GM23248 (cell line): ENCODE results near the gene CCDC85B. TPM values are rescaled to one million over a fixed set of nuclear protein-coding genes. Genes with fewer than 3 reads are reported as not detected.
A peak's percentile ranks its signal among the peaks of the same experiment; 100 is the strongest.

Experiments
- DNase-seq: peaks from one replicate; pipeline ENCODE4 v3.0.0-alpha.2; 2015
- H2AFZ ChIP-seq: fragments of 200-600 bp; sonication (generic); 2 replicates; pipeline ENCODE4 v1.6.1; 2016; ENCODE audit warnings: antibody characterized with exemption
- H3F3A ChIP-seq: fragments of 200-600 bp; sonication (generic); 2 replicates; pipeline ENCODE4 v1.6.1; 2016; ENCODE audit warnings: mild to moderate bottlenecking, antibody characterized with exemption, mixed run types; ENCODE audit not compliant: insufficient read depth
- H3K27ac ChIP-seq: fragments of 200-600 bp; sonication (generic); 2 replicates; pipeline ENCODE4 v1.5.1; 2016; ENCODE audit warnings: mild to moderate bottlenecking
- H3K27me3 ChIP-seq: fragments of 200-600 bp; sonication (generic); replicated peaks from 2 replicates; pipeline ENCODE4 v1.6.1; 2016; ENCODE audit warnings: mild to moderate bottlenecking; ENCODE audit not compliant: insufficient read depth
- H3K36me3 ChIP-seq: fragments of 200-600 bp; sonication (generic); 2 replicates; pipeline ENCODE4 v1.6.1; 2016; ENCODE audit warnings: low read depth, mild to moderate bottlenecking
- H3K4me1 ChIP-seq: fragments of 200-600 bp; sonication (generic); 2 replicates; pipeline ENCODE4 v1.6.1; 2016; ENCODE audit warnings: mild to moderate bottlenecking; ENCODE audit not compliant: insufficient read depth
- H3K4me2 ChIP-seq: fragments of 200-600 bp; sonication (generic); one replicate; pipeline ENCODE4 v1.6.1; 2016; ENCODE audit warnings: mild to moderate bottlenecking; ENCODE audit not compliant: unreplicated experiment
- H3K4me3 ChIP-seq: fragments of 200-600 bp; sonication (generic); 2 replicates; pipeline ENCODE4 v1.5.1; 2016; ENCODE audit warnings: mild to moderate bottlenecking
- H3K79me2 ChIP-seq: fragments of 200-600 bp; sonication (generic); 2 replicates; pipeline ENCODE4 v1.6.1; 2016; ENCODE audit warnings: mild to moderate bottlenecking; ENCODE audit not compliant: insufficient read depth
- H3K9ac ChIP-seq: fragments of 200-600 bp; sonication (generic); 2 replicates; pipeline ENCODE4 v1.6.1; 2016; ENCODE audit warnings: mild to moderate bottlenecking
- H3K9me2 ChIP-seq: fragments of 200-600 bp; sonication (generic); 2 replicates; pipeline ENCODE4 v1.6.1; 2016; ENCODE audit warnings: mixed run types, mild to moderate bottlenecking, moderate library complexity; ENCODE audit not compliant: insufficient read depth
- H3K9me3 ChIP-seq: fragments of 200-600 bp; sonication (generic); one replicate; pipeline ENCODE4 v1.6.1; 2017; ENCODE audit warnings: low read depth
- H4K20me1 ChIP-seq: fragments of 200-600 bp; sonication (generic); 2 replicates; pipeline ENCODE4 v1.6.0; 2016; ENCODE audit not compliant: insufficient read depth
- EZH2 ChIP-seq: fragments of 200-600 bp; sonication (generic); IDR thresholded peaks from 2 replicates; pipeline ENCODE4 v1.6.1; 2018; ENCODE audit warnings: antibody characterized with exemption, mild to moderate bottlenecking; ENCODE audit not compliant: insufficient read depth, poor library complexity, severe bottlenecking
- EZH2phosphoT487 ChIP-seq: fragments of 200-600 bp; sonication (generic); IDR thresholded peaks from 2 replicates; pipeline ENCODE4 v1.6.1; 2018; ENCODE audit warnings: antibody characterized with exemption, moderate library complexity, mild to moderate bottlenecking, low read depth; ENCODE audit not compliant: insufficient read depth
- WGBS, 2 experiments: methylation state at CpG; one replicate each; pipeline ENCODE4 v1.1.6; 2015 to 2017; ENCODE audit warnings: low lambda C conversion rate in 2 of 2, low coverage in 1 of 2; ENCODE audit errors: missing lambda C conversion rate in 2 of 2; 5-methylcytosine and 5-hydroxymethylcytosine counted together
- in situ Hi-C: fragments of 300-500 bp; cut with MboI; formaldehyde crosslinking; loops from 2 replicates; pipeline ENCODE4 v1.15.0; 2020
- polyA plus RNA-seq: library from polyadenylated mRNA; unstranded; fragments of >200 nt; fragmentation: Nextera tagmentation; extraction: Ambion mirVana; gene quantifications from 2 replicates; pipeline ENCODE4 v1.2.1, GENCODE V29; 2016
- total RNA-seq: library from RNA; depleted of rRNA; stranded (reverse); fragments of >200 nt; shearing (Covaris generic); gene quantifications from 2 replicates; pipeline ENCODE4 v1.2.3, GENCODE V29; 2014

Gene CCDC85B
- total and polyA plus RNA-seq, 2 experiments from 2014 or later = 116 to 143 TPM

DNA sequence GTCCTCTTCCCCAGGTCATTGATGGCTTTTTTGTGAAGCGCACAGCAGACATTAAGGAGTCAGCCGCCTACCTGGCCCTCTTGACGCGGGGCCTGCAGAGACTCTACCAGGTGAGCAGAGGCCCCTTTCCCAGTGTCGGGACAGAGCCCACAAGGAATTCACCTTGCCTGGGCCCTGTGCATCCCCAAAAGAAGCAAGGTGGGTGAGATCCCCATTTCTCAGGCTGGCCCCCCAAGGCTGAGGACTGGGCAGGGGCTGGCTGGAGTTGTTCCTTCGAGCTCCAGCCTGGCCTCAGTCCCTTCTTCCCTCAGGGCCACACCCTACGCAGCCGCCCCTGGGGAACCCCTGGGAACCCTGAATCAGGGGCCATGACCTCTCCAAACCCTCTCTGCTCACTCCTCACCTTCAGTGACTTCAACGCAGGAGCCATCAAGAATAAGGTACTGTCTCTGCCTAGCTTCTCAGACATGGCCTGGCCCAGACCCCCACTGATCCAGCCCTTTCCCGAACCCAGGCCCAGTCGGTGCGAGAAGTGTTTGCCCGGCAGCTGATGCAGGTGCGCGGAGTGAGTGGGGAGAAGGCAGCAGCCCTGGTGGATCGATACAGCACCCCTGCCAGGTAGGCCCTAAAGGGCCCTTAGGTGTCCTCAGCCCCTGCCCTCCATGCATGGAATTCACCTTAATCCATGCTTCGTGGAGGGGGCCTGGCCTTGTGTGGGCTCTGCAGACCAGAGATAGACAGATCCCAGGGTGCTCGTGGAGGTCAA lies 25.6 kb upstream of the CCDC85B start:
- no peaks in the 10 kb centered on the region for H3K27me3 ChIP-seq
- H4K20me1 ChIP-seq = no peaks in the 10 kb centered on the region
- in situ Hi-C loops = no loop called here
- peaks cover 12% of the 10 kb centered on the region for H3K4me1 ChIP-seq
- TF ChIP-seq EZH2phosphoT487 (no peak), EZH2 (no peak)
- no peak overlapping the region for H3K9ac ChIP-seq
- DNase-seq = no peak
- 84 to 85% methylated on average over 17 of the region's 18 CpGs for WGBS, 2 experiments
- no peaks in the 10 kb centered on the region for H3K9me2 ChIP-seq
- no peak overlapping the region for H2AFZ ChIP-seq
- H3F3A ChIP-seq = peaks cover 63% of the 10 kb centered on the region
- peaks cover 52% of the 10 kb centered on the region for H3K79me2 ChIP-seq
- no peaks in the 10 kb centered on the region for H3K9me3 ChIP-seq
- peaks cover 31% of the 10 kb centered on the region; the same call in 1 of the 2 replicates for H3K36me3 ChIP-seq
- no peak overlapping the region for H3K4me3 ChIP-seq
- H3K27ac ChIP-seq = no peak overlapping the region
- no peak overlapping the region for H3K4me2 ChIP-seq

DNA sequence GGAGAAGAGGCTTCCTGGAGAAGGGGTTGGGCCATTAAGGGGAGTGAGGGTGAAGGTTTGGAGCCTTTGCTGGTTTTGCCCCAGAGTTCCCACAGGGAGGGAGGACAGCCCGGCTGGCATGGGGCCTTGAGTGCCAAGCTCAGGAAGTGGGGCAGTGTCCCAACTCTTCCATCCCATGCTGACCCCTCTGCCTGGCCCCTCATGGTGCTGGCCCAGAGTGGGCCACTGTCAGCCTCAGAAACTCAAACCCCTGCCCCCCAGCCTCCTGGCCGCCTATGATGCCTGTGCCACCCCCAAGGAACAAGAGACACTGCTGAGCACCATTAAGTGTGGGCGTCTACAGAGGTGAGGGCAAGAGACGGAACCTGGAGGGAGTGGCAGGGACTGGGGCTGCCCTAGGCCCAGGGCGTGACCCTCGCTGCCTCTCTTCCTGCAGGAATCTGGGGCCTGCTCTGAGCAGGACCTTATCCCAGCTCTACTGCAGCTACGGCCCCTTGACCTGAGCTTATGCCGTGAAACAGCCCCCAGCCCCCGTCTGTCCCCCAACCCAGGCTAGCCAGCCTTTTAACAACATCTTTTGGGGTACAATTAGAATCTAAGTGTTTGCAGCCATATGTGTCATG lies 24.8 kb upstream of the CCDC85B start:
- Histone ChIP-seq H3K4me3 (no peak overlapping the region), H3K27ac (no peak overlapping the region), H3K27me3 (no peaks in the 10 kb centered on the region), H2AFZ (no peak overlapping the region), H3F3A (peaks cover 61% of the 10 kb centered on the region), H3K36me3 (peaks cover 31% of the 10 kb centered on the region; the same call in 1 of the 2 replicates), H3K4me1 (peaks cover 15% of the 10 kb centered on the region), H3K79me2 (peaks cover 59% of the 10 kb centered on the region), H3K9me3 (no peaks in the 10 kb centered on the region), H3K4me2 (no peak overlapping the region), H4K20me1 (no peaks in the 10 kb centered on the region), H3K9me2 (no peaks in the 10 kb centered on the region), H3K9ac (no peak overlapping the region)
- no peak for DNase-seq
- no peak for TF ChIP-seq EZH2
- TF ChIP-seq EZH2phosphoT487 = no peak
- in situ Hi-C loops = no loop called here
- WGBS, 2 experiments = 86 to 92% methylated on average over 9 of the region's 9 CpGs

DNA sequence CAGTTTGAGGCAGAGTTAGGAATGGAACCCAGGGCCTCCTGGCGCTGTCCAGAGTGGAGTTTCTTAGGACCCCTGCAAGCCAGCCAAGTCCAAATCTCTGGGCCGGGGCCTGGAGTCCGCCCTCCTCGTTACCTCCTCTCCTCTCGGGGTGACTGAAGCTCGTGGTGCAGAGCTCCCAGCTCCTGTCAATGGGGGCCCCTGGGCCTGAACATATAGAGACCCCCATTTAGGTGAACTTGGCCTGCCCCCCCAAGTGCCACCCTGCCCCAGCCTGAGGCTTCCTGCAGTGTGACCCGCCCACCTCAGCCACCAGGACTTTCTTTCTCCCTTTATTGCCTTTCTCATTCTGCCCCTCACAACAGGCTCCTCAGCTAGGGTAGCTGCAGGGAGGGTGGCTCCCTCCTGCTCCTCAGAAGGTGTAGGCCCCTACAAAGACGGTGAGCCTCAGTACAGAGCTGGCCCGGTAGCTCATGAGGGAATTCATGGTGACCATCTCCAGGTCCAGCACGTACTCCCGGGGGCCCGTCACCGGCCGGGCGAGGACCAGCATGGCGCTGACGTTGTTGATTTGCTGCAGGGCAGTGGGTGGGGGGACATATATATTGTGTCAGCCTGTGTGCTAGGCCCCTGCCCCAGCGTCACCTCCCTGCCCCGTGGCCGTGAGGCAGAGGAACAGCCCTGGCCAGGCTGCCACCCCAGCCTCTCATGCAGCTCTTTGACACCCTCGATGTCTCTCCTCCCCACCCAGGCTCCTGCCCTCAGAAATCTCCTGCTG lies 23.8 kb upstream of the CCDC85B start:
- Histone ChIP-seq H3F3A (peaks cover 60% of the 10 kb centered on the region), H3K4me3 (no peak overlapping the region), H3K4me1 (peaks cover 20% of the 10 kb centered on the region), H3K4me2 (no peak overlapping the region), H3K9ac (no peak overlapping the region), H3K27ac (no peak overlapping the region), H3K9me3 (no peaks in the 10 kb centered on the region), H3K9me2 (no peaks in the 10 kb centered on the region), H2AFZ (no peak overlapping the region), H3K27me3 (no peaks in the 10 kb centered on the region), H3K79me2 (peaks cover 60% of the 10 kb centered on the region), H4K20me1 (no peaks in the 10 kb centered on the region), H3K36me3 (peaks cover 31% of the 10 kb centered on the region; the same call in 1 of the 2 replicates)
- in situ Hi-C loops = no loop called here
- no peak for DNase-seq
- TF ChIP-seq EZH2phosphoT487 (no peak), EZH2 (no peak)
- 85% methylated on average over 21 of the region's 21 CpGs for WGBS, 2 experiments

DNA sequence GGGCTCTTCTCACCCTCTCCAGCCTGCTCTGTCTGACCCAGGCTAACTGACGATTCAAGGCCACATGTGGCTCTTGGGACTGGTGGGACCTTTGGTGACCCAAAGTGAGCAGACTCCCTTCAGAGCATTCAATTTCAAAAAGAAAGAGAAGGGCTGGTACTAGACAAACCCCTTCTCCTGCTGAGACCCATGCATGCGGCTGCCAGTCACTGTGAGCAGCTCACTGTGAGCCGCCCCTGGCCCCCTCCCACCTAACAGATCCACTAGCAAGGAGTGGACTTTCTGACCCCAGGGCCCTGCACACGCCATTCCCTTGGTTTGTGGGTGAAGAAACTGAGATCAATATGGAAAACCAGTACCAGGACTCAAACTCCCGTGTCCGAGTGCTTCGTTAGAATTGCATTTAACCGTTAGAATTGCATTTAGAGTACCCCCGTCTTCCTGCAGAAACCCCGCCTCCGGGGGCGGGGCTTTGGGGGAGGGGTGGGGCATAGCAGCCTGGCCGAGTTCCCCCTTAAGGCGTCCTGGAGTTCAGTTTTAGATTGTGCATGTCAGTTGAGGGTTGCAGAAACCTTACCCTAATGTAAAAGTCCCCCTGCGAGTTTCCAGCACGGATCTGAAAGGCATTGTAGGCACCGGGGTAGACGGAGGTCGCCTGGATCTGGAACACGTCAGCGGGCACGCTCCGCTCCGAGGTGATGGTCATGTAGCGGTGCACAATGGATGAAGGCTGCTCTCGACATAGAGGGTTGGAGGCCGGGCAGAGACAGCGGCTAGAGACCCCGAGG lies 23.0 kb upstream of the CCDC85B start:
- Histone ChIP-seq H3K9ac (no peak overlapping the region), H3F3A (peaks cover 54% of the 10 kb centered on the region), H3K9me3 (no peaks in the 10 kb centered on the region), H3K36me3 (peaks cover 31% of the 10 kb centered on the region; the same call in 1 of the 2 replicates), H4K20me1 (no peaks in the 10 kb centered on the region), H3K4me2 (no peak overlapping the region), H3K79me2 (peaks cover 55% of the 10 kb centered on the region), H3K4me1 (peaks cover 16% of the 10 kb centered on the region), H3K27me3 (no peaks in the 10 kb centered on the region), H3K27ac (0 out of 2 replicates have a peak overlapping the region, but pooled peaks have one; percentile 10), H2AFZ (no peak overlapping the region), H3K4me3 (no peak overlapping the region), H3K9me2 (no peaks in the 10 kb centered on the region)
- WGBS, 2 experiments = 57 to 59% methylated on average over 27 to 29 of the region's 29 CpGs
- TF ChIP-seq EZH2 (no peak), EZH2phosphoT487 (no peak)
- no peak for DNase-seq
- in situ Hi-C loops = no loop called here
